Measurements from ENCODE around the gene FGF12.

DNA sequence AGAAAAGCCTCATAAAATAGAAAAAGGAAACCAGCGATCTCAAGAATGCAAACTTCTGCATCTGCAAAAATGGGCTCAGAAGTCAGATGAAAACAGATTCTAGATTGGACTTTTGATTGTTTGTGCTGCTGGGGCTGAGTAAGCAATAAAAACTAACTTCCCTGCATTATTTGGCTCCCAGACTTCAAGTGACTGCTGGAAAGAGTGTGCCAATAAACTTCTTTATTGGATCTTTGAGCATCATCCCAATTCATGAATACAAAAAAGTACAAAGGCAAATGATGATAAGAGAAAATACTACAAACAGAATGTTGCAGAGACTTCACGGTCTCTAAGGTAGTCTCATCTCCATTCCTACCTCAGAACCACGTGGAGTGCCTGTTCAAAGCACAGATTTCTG lies 97.9 kb downstream of the FGF12 start:
- TF ChIP-seq, protein P1, sequence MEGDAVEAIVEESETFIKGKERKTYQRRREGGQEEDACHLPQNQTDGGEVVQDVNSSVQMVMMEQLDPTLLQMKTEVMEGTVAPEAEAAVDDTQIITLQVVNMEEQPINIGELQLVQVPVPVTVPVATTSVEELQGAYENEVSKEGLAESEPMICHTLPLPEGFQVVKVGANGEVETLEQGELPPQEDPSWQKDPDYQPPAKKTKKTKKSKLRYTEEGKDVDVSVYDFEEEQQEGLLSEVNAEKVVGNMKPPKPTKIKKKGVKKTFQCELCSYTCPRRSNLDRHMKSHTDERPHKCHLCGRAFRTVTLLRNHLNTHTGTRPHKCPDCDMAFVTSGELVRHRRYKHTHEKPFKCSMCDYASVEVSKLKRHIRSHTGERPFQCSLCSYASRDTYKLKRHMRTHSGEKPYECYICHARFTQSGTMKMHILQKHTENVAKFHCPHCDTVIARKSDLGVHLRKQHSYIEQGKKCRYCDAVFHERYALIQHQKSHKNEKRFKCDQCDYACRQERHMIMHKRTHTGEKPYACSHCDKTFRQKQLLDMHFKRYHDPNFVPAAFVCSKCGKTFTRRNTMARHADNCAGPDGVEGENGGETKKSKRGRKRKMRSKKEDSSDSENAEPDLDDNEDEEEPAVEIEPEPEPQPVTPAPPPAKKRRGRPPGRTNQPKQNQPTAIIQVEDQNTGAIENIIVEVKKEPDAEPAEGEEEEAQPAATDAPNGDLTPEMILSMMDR (IDR thresholded peaks at IDR 0.05), result no peak
- TF ChIP-seq POLR2A (IDR thresholded peaks at IDR 0.05), result no peak
